Osteoblast (primary cell): ENCODE results near the gene PRDM12. TPM values are rescaled to one million over a fixed set of nuclear protein-coding genes. Genes with fewer than 3 reads are reported as not detected.
"Not testable (repeated sequence)": the region's sequence is repeated elsewhere in the genome, so short reads cannot be mapped to it uniquely, and the experiment has no call there.

Experiments
- DNase-seq: peaks from one replicate; pipeline ENCODE4 v3.0.0; 2011; ENCODE audit warnings: low spot score, mixed read lengths; ENCODE audit not compliant: insufficient read length; ENCODE audit errors: missing footprints
- H2AFZ ChIP-seq: 2 replicates; pipeline ENCODE4 v1.6.0; 2011; ENCODE audit warnings: mild to moderate bottlenecking, low read length
- H3K27ac ChIP-seq: 2 replicates; pipeline ENCODE4 v1.5.1; 2011; ENCODE audit warnings: mild to moderate bottlenecking, low read depth, low read length, moderate library complexity
- H3K27me3 ChIP-seq: 2 replicates; pipeline ENCODE4 v1.6.0; 2012; ENCODE audit warnings: mild to moderate bottlenecking, control low read depth, inconsistent platforms, low read length, moderate library complexity; ENCODE audit not compliant: insufficient read depth
- H3K36me3 ChIP-seq: 2 replicates; pipeline ENCODE4 v1.5.1; 2011; ENCODE audit warnings: mild to moderate bottlenecking, low read length, control low read depth, moderate library complexity; ENCODE audit not compliant: insufficient read depth
- H3K4me1 ChIP-seq: 2 replicates; pipeline ENCODE4 v1.5.1; 2011; ENCODE audit warnings: mild to moderate bottlenecking, low read length, control low read depth, moderate library complexity; ENCODE audit not compliant: insufficient read depth
- H3K4me2 ChIP-seq: 2 replicates; pipeline ENCODE4 v1.6.0; 2011; ENCODE audit warnings: mild to moderate bottlenecking, low read length; ENCODE audit not compliant: insufficient read depth
- H3K4me3 ChIP-seq: fragments of 200-600 bp; sonication (generic); 3 replicates; pipeline ENCODE4 v1.5.1; 2012; ENCODE audit warnings: mild to moderate bottlenecking, low read length, inconsistent platforms; ENCODE audit not compliant: insufficient read depth
- H3K79me2 ChIP-seq: 2 replicates; pipeline ENCODE4 v1.6.0; 2012; ENCODE audit warnings: mild to moderate bottlenecking, low read length, control low read depth, inconsistent platforms; ENCODE audit not compliant: insufficient read depth
- H3K9me3 ChIP-seq: 2 replicates; pipeline ENCODE4 v1.5.1; 2011; ENCODE audit warnings: low read depth, low read length, control low read depth
- H4K20me1 ChIP-seq: 2 replicates; pipeline ENCODE4 v1.6.0; 2012; ENCODE audit warnings: mild to moderate bottlenecking, low read length, control low read depth; ENCODE audit not compliant: insufficient read depth
- CTCF ChIP-seq: IDR thresholded peaks from 2 replicates; pipeline ENCODE4 v1.5.1; 2011; ENCODE audit warnings: mild to moderate bottlenecking, low read depth, low read length, moderate library complexity; ENCODE audit errors: extremely low read depth
- total RNA-seq: library from RNA; depleted of rRNA; stranded (reverse); fragments of >200 nt; gene quantifications from 2 replicates; pipeline ENCODE4 v1.2.3, GENCODE V29; 2012

PRDM12 gene
- total RNA-seq, 1 donor, result not detected

GRCh38 chr9:130685104-130685503 lies 20.7 kb downstream of the PRDM12 start:
- no peaks in the 10 kb centered on the region for H4K20me1 ChIP-seq
- TF ChIP-seq CTCF, result no peak
- no peaks in the 10 kb centered on the region for H3K79me2 ChIP-seq
- H3K27ac ChIP-seq, result no peak overlapping the region
- H3K4me2 ChIP-seq, result no peak overlapping the region
- no peaks in the 10 kb centered on the region for H3K9me3 ChIP-seq
- no peak for DNase-seq
- no peaks in the 10 kb centered on the region for H3K27me3 ChIP-seq
- H3K4me1 ChIP-seq, result peaks cover 17% of the 10 kb centered on the region
- H2AFZ ChIP-seq, result no peak overlapping the region
- no peak overlapping the region for H3K4me3 ChIP-seq
- no peaks in the 10 kb centered on the region for H3K36me3 ChIP-seq

GRCh38 chr9:130685945-130686344 lies 21.6 kb downstream of the PRDM12 start:
- H3K9me3 ChIP-seq, DNase-seq, H3K36me3 ChIP-seq, H3K4me3 ChIP-seq, H2AFZ ChIP-seq, H3K27ac ChIP-seq, H3K27me3 ChIP-seq, H3K4me2 ChIP-seq, H4K20me1 ChIP-seq, H3K79me2 ChIP-seq: not testable (repeated sequence)
- H3K4me1 ChIP-seq, result peaks cover 19% of the 10 kb centered on the region

GRCh38 chr9:130687615-130688014 lies 23.2 kb downstream of the PRDM12 start:
- H3K9me3 ChIP-seq, result no peaks in the 10 kb centered on the region
- no peak overlapping the region for H2AFZ ChIP-seq
- no peak overlapping the region for H3K4me2 ChIP-seq
- H3K27ac ChIP-seq, result no peak overlapping the region
- TF ChIP-seq CTCF, result no peak
- H3K4me1 ChIP-seq, result peaks cover 11% of the 10 kb centered on the region
- no peaks in the 10 kb centered on the region for H3K36me3 ChIP-seq
- no peaks in the 10 kb centered on the region for H3K79me2 ChIP-seq
- H4K20me1 ChIP-seq, result no peaks in the 10 kb centered on the region
- DNase-seq, result peak; percentile 63
- no peaks in the 10 kb centered on the region for H3K27me3 ChIP-seq
- H3K4me3 ChIP-seq, result no peak overlapping the region

GRCh38 chr9:130688072-130688471 lies 23.7 kb downstream of the PRDM12 start:
- TF ChIP-seq CTCF, result no peak

More at GRCh38 chr9:130688072-130688471, 23.7 kb downstream of the PRDM12 start:
- H3K27me3 ChIP-seq, result no peaks in the 10 kb centered on the region
- peak; percentile 18 for DNase-seq
- H3K4me2 ChIP-seq, result no peak overlapping the region
- no peak overlapping the region for H3K27ac ChIP-seq
- H3K4me1 ChIP-seq, result peaks cover 11% of the 10 kb centered on the region
- no peaks in the 10 kb centered on the region for H3K79me2 ChIP-seq
- no peaks in the 10 kb centered on the region for H3K9me3 ChIP-seq
- H2AFZ ChIP-seq, result no peak overlapping the region
- H4K20me1 ChIP-seq, result no peaks in the 10 kb centered on the region
- no peak overlapping the region for H3K4me3 ChIP-seq
- H3K36me3 ChIP-seq, result no peaks in the 10 kb centered on the region
